Endothelial cell of umbilical vein (primary cell): ENCODE measurements around the gene ATP13A3. TPM values are rescaled to one million over a fixed set of nuclear protein-coding genes. Genes with fewer than 3 reads are reported as not detected.

Source experiments
- BruUV-seq: library from RNA; stranded (reverse); fragments of 400-500 nt; replicated peaks from 2 replicates; lab custom pipeline; 2021; lab: Mats Ljungman, UMichigan
- CTCF ChIA-PET: fragments of 300-600, 350-600 bp; sonication (Branson Sonifier 250); formaldehyde crosslinking; loops from one replicate; lab custom pipeline; 2021; ENCODE audit warnings: antibody characterized with exemption, inconsistent platforms; lab: Charles Lee
- POLR2A ChIA-PET: fragments of 300-600, 350-600 bp; sonication (Branson Sonifier 250); formaldehyde crosslinking; loops from one replicate; lab custom pipeline; 2021; ENCODE audit warnings: antibody characterized with exemption, inconsistent platforms; lab: Charles Lee
- DNase-seq: peaks from one replicate; pipeline ENCODE4 v3.0.0-alpha.2; 2011; ENCODE audit warnings: low read depth, low spot score
- FAIRE-seq: peaks from 2 replicates; lab custom pipeline; 2011; peaks lifted over from hg19 to GRCh38; lab: Jason Lieb, UNC
- H2AFZ ChIP-seq: 2 replicates; pipeline ENCODE4 v1.6.0; 2012; ENCODE audit warnings: low read depth, low read length, control low read depth, inconsistent platforms
- H3K27ac ChIP-seq: 2 replicates; pipeline ENCODE4 v1.5.1; 2011; ENCODE audit warnings: low read depth, mild to moderate bottlenecking, control low read depth, low read length, moderate library complexity; ENCODE audit not compliant: insufficient read depth
- H3K27me3 ChIP-seq, 2 experiments: 2 replicates each; pipeline versions ENCODE4 v1.6.0 to v1.6.1; 2011; ENCODE audit warnings: low read length in 2 of 2, mixed read lengths in 1 of 2; ENCODE audit not compliant: control insufficient read depth in 2 of 2, insufficient read depth in 2 of 2
- H3K36me3 ChIP-seq, 2 experiments: 2 replicates in 1 of 2; 3 replicates in 1 of 2; pipeline ENCODE4 v1.5.1; 2011; ENCODE audit warnings: low read length in 2 of 2, mild to moderate bottlenecking in 1 of 2, moderate library complexity in 1 of 2; ENCODE audit not compliant: control insufficient read depth in 2 of 2, insufficient read depth in 2 of 2; ENCODE audit errors: extremely low read depth in 1 of 2
- H3K4me1 ChIP-seq: 3 replicates; pipeline ENCODE4 v1.5.1; 2011; ENCODE audit warnings: mild to moderate bottlenecking, low read length; ENCODE audit not compliant: control insufficient read depth, insufficient read depth; ENCODE audit errors: extremely low read depth
- H3K4me2 ChIP-seq: 2 replicates; pipeline ENCODE4 v1.6.1; 2011; ENCODE audit warnings: low read length, control low read depth, mixed read lengths; ENCODE audit not compliant: insufficient read depth
- H3K4me3 ChIP-seq, 3 experiments: fragments of 200-600 bp in 1 of 3; sonication (generic), shearing (Covaris generic) in 1 of 3; replicated peaks in 1 of 3; 2 replicates each; pipeline ENCODE4 v1.5.1; 2011 to 2016; ENCODE audit warnings: control low read depth in 3 of 3, low read length in 3 of 3, mild to moderate bottlenecking in 2 of 3, inconsistent platforms in 1 of 3, low read depth in 1 of 3, moderate library complexity in 1 of 3; ENCODE audit not compliant: insufficient read depth in 1 of 3
- H3K79me2 ChIP-seq: 2 replicates; pipeline ENCODE4 v1.6.0; 2012; ENCODE audit warnings: low read length, inconsistent platforms; ENCODE audit not compliant: control insufficient read depth, insufficient read depth
- H3K9ac ChIP-seq: replicated peaks from 2 replicates; pipeline ENCODE3; 2011; ENCODE audit warnings: low read length, control low read depth; ENCODE audit not compliant: insufficient read depth; ENCODE audit errors: extremely low read depth
- H3K9me1 ChIP-seq: replicated peaks from 3 replicates; pipeline ENCODE4 v1.6.0; 2011; ENCODE audit warnings: mild to moderate bottlenecking, low read length; ENCODE audit not compliant: control insufficient read depth, insufficient read depth; ENCODE audit errors: extremely low read depth
- H3K9me3 ChIP-seq: replicated peaks from 2 replicates; pipeline ENCODE4 v1.5.1; 2012; ENCODE audit warnings: low read length, inconsistent platforms; ENCODE audit not compliant: control insufficient read depth, insufficient read depth
- H4K20me1 ChIP-seq: replicated peaks from 2 replicates; pipeline ENCODE3; 2011; ENCODE audit warnings: mild to moderate bottlenecking, low read length; ENCODE audit not compliant: control insufficient read depth, insufficient read depth; ENCODE audit errors: extremely low read depth
- CTCF ChIP-seq, 2 donors: IDR thresholded peaks; 1 replicate in 1 of 2; 2 replicates in 1 of 2; pipeline ENCODE4 v1.5.1; 2011; ENCODE audit warnings: low read length in 2 of 2, mild to moderate bottlenecking in 2 of 2, moderate library complexity in 2 of 2, control low read depth in 1 of 2, inconsistent platforms in 1 of 2, low read depth in 1 of 2; ENCODE audit not compliant: insufficient read depth in 1 of 2; ENCODE audit errors: extremely low read depth in 1 of 2
- EZH2 ChIP-seq: IDR thresholded peaks from 2 replicates; pipeline ENCODE4 v1.6.1; 2012; ENCODE audit warnings: borderline replicate concordance, low read depth, mild to moderate bottlenecking, moderate library complexity, low read length, inconsistent platforms; ENCODE audit not compliant: severe bottlenecking
- FOS ChIP-seq: IDR thresholded peaks from 2 replicates; pipeline ENCODE4 v1.6.1; 2011; ENCODE audit warnings: mild to moderate bottlenecking, low read length, moderate library complexity, borderline replicate concordance; ENCODE audit not compliant: insufficient read depth
- GATA2 ChIP-seq: IDR thresholded peaks from 2 replicates; pipeline ENCODE4 v1.7.0; 2011; ENCODE audit warnings: low read depth, mild to moderate bottlenecking, moderate library complexity, mixed read lengths, low read length; ENCODE audit not compliant: insufficient read length, insufficient read depth
- MAX ChIP-seq: IDR thresholded peaks from 2 replicates; pipeline ENCODE4 v1.6.1; 2011; ENCODE audit not compliant: insufficient read depth, insufficient read length
- MYC ChIP-seq: IDR thresholded peaks from one replicate; pipeline ENCODE4 v1.6.1; 2011; ENCODE audit warnings: mild to moderate bottlenecking, low read depth, low read length
- POLR2A ChIP-seq: IDR thresholded peaks from 2 replicates; pipeline ENCODE4 v1.6.1; 2012; ENCODE audit warnings: low read depth, mild to moderate bottlenecking, control low read depth, low read length
- POLR2AphosphoS5 ChIP-seq: IDR thresholded peaks from 2 replicates; pipeline ENCODE4 v1.6.1; 2012; ENCODE audit warnings: low read depth, mild to moderate bottlenecking, control low read depth, low read length, moderate library complexity; ENCODE audit not compliant: insufficient read depth
- dilution Hi-C: fragments of 300-500 bp; cut with MboI; formaldehyde crosslinking; loops from one replicate; pipeline ENCODE4 v1.15.0; 2019; ENCODE audit warnings: low sequenced_read_pairs; ENCODE audit not compliant: extremely low pct_ligation_motif_present
- intact Hi-C: fragments of 100-400 bp; cut with micrococcal nuclease; formaldehyde crosslinking; loops from one replicate; pipeline ENCODE4 v1.10.0; 2022
- polyA plus RNA-seq, 4 experiments: library from polyadenylated mRNA; depleted of rRNA in 3 of 4; stranded (reverse) in 3 of 4; unstranded in 1 of 4; fragments of >200 nt; gene quantifications; 2 replicates each; pipeline versions ENCODE4 v1.2.1 to v1.2.3, GENCODE V29; 2011 to 2012; ENCODE audit warnings: missing spikeins in 1 of 4
- total RNA-seq: library from RNA; stranded (reverse); gene quantifications from 2 replicates; pipeline ENCODE4 v1.2.3, GENCODE V29; 2021

ATP13A3 gene
- total and polyA plus RNA-seq, 2 donors (not counting 3 experiments of a cell fraction or from before 2014, with no cell fraction given), result 12.0 to 59.0 TPM

GRCh38 chr3:194387926-194388418, 98.8 kb downstream of the ATP13A3 start:
- H3K9me1 ChIP-seq, result no peaks in the 10 kb centered on the region
- no peaks in the 10 kb centered on the region for H4K20me1 ChIP-seq
- POLR2A ChIA-PET, result no interaction called here
- CTCF ChIA-PET, result interaction anchor here (1.2 to 1.5 kb wide), 3 partner anchors 13 to 55 kb away, joined by 3 to 6 read pairs (median 3); no protein-coding TSS in a partner anchor
- TF ChIP-seq POLR2A (no peak), CTCF (IDR thresholded peaks at IDR 0.05; ENCODE audit: extremely low read depth in 1 of 2, insufficient read depth in 1 of 2, low read depth in 1 of 2, low read length in 2 of 2) (no peak), GATA2 (no peak)
- H3K27me3 ChIP-seq, result peaks cover 25 to 31% of the 10 kb centered on the region in 2 experiments
- H3K9ac ChIP-seq, result no peak overlapping the region
- no peaks in the 10 kb centered on the region for H3K79me2 ChIP-seq
- no peak overlapping the region for H3K4me3 ChIP-seq
- no peak overlapping the region for H2AFZ ChIP-seq
- H3K27ac ChIP-seq, result no peak overlapping the region
- intact Hi-C loops (no loop called here), dilution Hi-C loops (no loop called here)
- DNase-seq (no peak), FAIRE-seq (no peak)
- no peaks in the 10 kb centered on the region for H3K4me1 ChIP-seq
- H3K4me2 ChIP-seq, result no peak overlapping the region
- no peaks in the 10 kb centered on the region for H3K36me3 ChIP-seq
- BruUV-seq, result no TSS peak
- no peaks in the 10 kb centered on the region for H3K9me3 ChIP-seq

GRCh38 chr3:194387276-194387675, 99.5 kb downstream of the ATP13A3 start:
- Histone ChIP-seq H3K27ac (no peak overlapping the region), H3K36me3 (no peaks in the 10 kb centered on the region), H2AFZ (no peak overlapping the region), H3K9me3 (no peaks in the 10 kb centered on the region), H3K9me1 (no peaks in the 10 kb centered on the region), H3K79me2 (no peaks in the 10 kb centered on the region), H3K9ac (no peak overlapping the region), H3K4me1 (no peaks in the 10 kb centered on the region), H3K4me2 (no peak overlapping the region), H3K27me3 (peaks cover 23 to 24% of the 10 kb centered on the region in 2 experiments), H4K20me1 (no peaks in the 10 kb centered on the region), H3K4me3 (no peak overlapping the region)
- intact Hi-C loops, result no loop called here
- FAIRE-seq (no peak), DNase-seq (no peak)
- dilution Hi-C loops, result no loop called here
- TF ChIP-seq MAX (no peak), FOS (no peak), CTCF (IDR thresholded peaks at IDR 0.05; ENCODE audit: extremely low read depth in 1 of 2, insufficient read depth in 1 of 2, low read depth in 1 of 2, low read length in 2 of 2) (no peak), MYC (no peak), EZH2 (no peak), GATA2 (no peak), POLR2AphosphoS5 (no peak), POLR2A (no peak)
- no TSS peak for BruUV-seq
- POLR2A ChIA-PET, result no interaction called here
- CTCF ChIA-PET, result interaction anchor here (1.2 to 1.5 kb wide), 4 partner anchors 9 to 54 kb away, joined by 3 to 6 read pairs (median 3); no protein-coding TSS in a partner anchor
